PC-3 (cell line): Measurements from ENCODE around the gene APOL2. TPM values are rescaled to one million over a fixed set of nuclear protein-coding genes. Genes with fewer than 3 reads are reported as not detected.
A peak's percentile ranks its signal among the peaks of the same experiment; 100 is the strongest.
"Not testable (repeated sequence)": the region's sequence is repeated elsewhere in the genome, so short reads cannot be mapped to it uniquely, and the experiment has no call there.

Source experiments
- ATAC-seq: fragments of 200-7000 bp; cut with Tn5 transposase; 2 replicates; pipeline ENCODE4 v1.9.1; 2020; ENCODE audit warnings: mild to moderate bottlenecking, moderate library complexity
- BruUV-seq: library from RNA; stranded (reverse); fragments of 400-500 nt; replicated peaks from 2 replicates; lab custom pipeline; 2021; lab: Mats Ljungman, UMichigan
- CTCF ChIA-PET: fragments of 300-600 bp; sonication (Branson Sonifier 250); formaldehyde crosslinking; loops from one replicate; lab custom pipeline; 2022; ENCODE audit warnings: antibody characterized with exemption; lab: Charles Lee
- POLR2A ChIA-PET: fragments of 300-600 bp; sonication (Branson Sonifier 250); formaldehyde crosslinking; loops from one replicate; lab custom pipeline; 2022; ENCODE audit warnings: antibody characterized with exemption; ENCODE audit not compliant: unreplicated experiment; lab: Charles Lee
- DNase-seq: peaks from one replicate; pipeline ENCODE4 v3.0.0-alpha.2; 2015
- H2AFZ ChIP-seq: fragments of 300-600 bp; sonication (generic); 2 replicates; pipeline ENCODE4 v1.6.0; 2016; ENCODE audit warnings: antibody characterized with exemption, low read length
- H3F3A ChIP-seq: fragments of 300-600 bp; sonication (generic); one replicate; pipeline ENCODE4 v1.6.0; 2017; ENCODE audit warnings: antibody characterized with exemption, low read length, control low read depth, mild to moderate bottlenecking; ENCODE audit not compliant: unreplicated experiment
- H3K27ac ChIP-seq: fragments of 300-600 bp; sonication (generic); 2 replicates; pipeline ENCODE4 v1.5.1; 2016; ENCODE audit warnings: mild to moderate bottlenecking, low read length
- H3K27me3 ChIP-seq: fragments of 300-600 bp; sonication (generic); 2 replicates; pipeline ENCODE4 v1.6.1; 2016; ENCODE audit warnings: low read length, mixed read lengths
- H3K36me3 ChIP-seq: fragments of 300-600 bp; sonication (generic); 2 replicates; pipeline ENCODE4 v1.6.1; 2016; ENCODE audit warnings: low read depth, mixed run types, low read length, mixed read lengths
- H3K4me1 ChIP-seq: fragments of 300-600 bp; sonication (generic); 2 replicates; pipeline ENCODE4 v1.5.1; 2016; ENCODE audit warnings: low read length; ENCODE audit not compliant: insufficient read depth
- H3K4me2 ChIP-seq: fragments of 300-600 bp; sonication (generic); 2 replicates; pipeline ENCODE4 v1.6.0; 2016; ENCODE audit warnings: low read length
- H3K4me3 ChIP-seq: fragments of 300-600 bp; sonication (generic); 2 replicates; pipeline ENCODE4 v1.5.1; 2016; ENCODE audit warnings: mild to moderate bottlenecking, low read length, mixed read lengths
- H3K79me2 ChIP-seq: fragments of 300-600 bp; sonication (generic); 2 replicates; pipeline ENCODE4 v1.6.1; 2017; ENCODE audit warnings: low read length, mixed read lengths
- H3K9ac ChIP-seq: fragments of 300-600 bp; sonication (generic); 2 replicates; pipeline ENCODE4 v1.6.0; 2016; ENCODE audit warnings: mild to moderate bottlenecking, low read length
- H3K9me2 ChIP-seq: fragments of 300-600 bp; sonication (generic); replicated peaks from 2 replicates; pipeline ENCODE4 v1.6.1; 2016; ENCODE audit warnings: mixed run types, low read length, mixed read lengths
- H3K9me3 ChIP-seq: fragments of 300-600 bp; sonication (generic); 2 replicates; pipeline ENCODE4 v1.6.1; 2016; ENCODE audit warnings: low read length, mixed read lengths
- H4K20me1 ChIP-seq: fragments of 300-600 bp; sonication (generic); 2 replicates; pipeline ENCODE4 v1.6.1; 2016; ENCODE audit warnings: low read length, mixed read lengths
- CTCF ChIP-seq: fragments of 300-600 bp; sonication (generic); conservative IDR thresholded peaks from 2 replicates; pipeline ENCODE4 v1.5.1; 2017; ENCODE audit warnings: antibody characterized with exemption, low read depth, mild to moderate bottlenecking, low read length
- EZH2 ChIP-seq: fragments of 300-600 bp; sonication (generic); IDR thresholded peaks from one replicate; pipeline ENCODE4 v1.6.1; 2017; ENCODE audit warnings: antibody characterized with exemption, mild to moderate bottlenecking, low read length; ENCODE audit not compliant: unreplicated experiment
- EZH2phosphoT487 ChIP-seq: fragments of 300-600 bp; sonication (generic); IDR thresholded peaks from 2 replicates; pipeline ENCODE4 v1.6.1; 2018; ENCODE audit warnings: mild to moderate bottlenecking, antibody characterized with exemption, low read length, borderline replicate concordance
- intact Hi-C: fragments of 100-400 bp; cut with micrococcal nuclease; formaldehyde crosslinking; loops from 2 replicates; pipeline ENCODE4 v1.9.0; 2023
- total RNA-seq: library from RNA; depleted of rRNA; stranded (reverse); fragments of >200 nt; gene quantifications from 2 replicates; pipeline ENCODE4 v1.2.3, GENCODE V29; 2014

Gene APOL2
- total RNA-seq, 1 experiment from 2014 or later = 9.7 TPM

- no peak for TF ChIP-seq CTCF
- intact Hi-C loops = no loop called here
- ATAC-seq = no peak
Measured at GRCh38 chr22:36204632-36205015, 34.7 kb downstream of the APOL2 start.

GRCh38 chr22:36204001-36204631 is 35.2 kb downstream of the APOL2 start:
- H2AFZ ChIP-seq = no peak overlapping the region
- no peaks in the 10 kb centered on the region for H3K9me2 ChIP-seq
- no peaks in the 10 kb centered on the region for H3F3A ChIP-seq
- H4K20me1 ChIP-seq = no peaks in the 10 kb centered on the region
- DNase-seq = no peak
- H3K36me3 ChIP-seq = no peaks in the 10 kb centered on the region
- no peak for TF ChIP-seq EZH2
- no peak for TF ChIP-seq CTCF
- TF ChIP-seq EZH2phosphoT487 = no peak
- intact Hi-C loops = no loop called here
- no peaks in the 10 kb centered on the region for H3K79me2 ChIP-seq
- no peak for ATAC-seq
- no peak overlapping the region for H3K9ac ChIP-seq
- no peaks in the 10 kb centered on the region for H3K27me3 ChIP-seq
- H3K27ac ChIP-seq = no peak overlapping the region
- no peak overlapping the region for H3K4me3 ChIP-seq
- H3K4me1 ChIP-seq = peaks cover 5% of the 10 kb centered on the region; the same call in 1 of the 2 replicates
- no peaks in the 10 kb centered on the region for H3K9me3 ChIP-seq
- no peak overlapping the region for H3K4me2 ChIP-seq
- BruUV-seq = no TSS peak
- ChIA-PET CTCF (no interaction called here), POLR2A (no interaction called here)

More at GRCh38 chr22:36204632-36205015, 34.7 kb downstream of the APOL2 start:
- BruUV-seq = no TSS peak
- no peaks in the 10 kb centered on the region for H3K79me2 ChIP-seq
- H3K9me3 ChIP-seq = no peaks in the 10 kb centered on the region
- H3K36me3 ChIP-seq = no peaks in the 10 kb centered on the region
- ChIA-PET POLR2A (no interaction called here), CTCF (no interaction called here)
- H3K9ac ChIP-seq = no peak overlapping the region
- H3F3A ChIP-seq = no peaks in the 10 kb centered on the region
- no peaks in the 10 kb centered on the region for H4K20me1 ChIP-seq
- no peaks in the 10 kb centered on the region for H3K9me2 ChIP-seq
- H3K4me2 ChIP-seq = no peak overlapping the region
- H3K27ac ChIP-seq = no peak overlapping the region
- no peak for DNase-seq
- no peak overlapping the region for H2AFZ ChIP-seq
- peaks cover 5% of the 10 kb centered on the region; the same call in 1 of the 2 replicates for H3K4me1 ChIP-seq
- H3K27me3 ChIP-seq = no peaks in the 10 kb centered on the region
- H3K4me3 ChIP-seq = no peak overlapping the region

GRCh38 chr22:36203441-36203840 is 35.9 kb downstream of the APOL2 start:
- H3K27ac ChIP-seq, H3K9me2 ChIP-seq, H3K79me2 ChIP-seq, H3K36me3 ChIP-seq, H3F3A ChIP-seq, ATAC-seq, H3K27me3 ChIP-seq, BruUV-seq, H3K4me1 ChIP-seq, H3K9me3 ChIP-seq, POLR2A ChIA-PET, CTCF ChIA-PET, H4K20me1 ChIP-seq, H3K9ac ChIP-seq: not testable (repeated sequence)
- intact Hi-C loops = loop anchor here (2.0 kb wide), 1 partner anchor 17 kb away; no protein-coding TSS in a partner anchor
- Histone ChIP-seq H3K4me2 (peak overlapping the region; percentile 81), H2AFZ (peak overlapping the region; percentile 71; the same call in 1 of the 2 replicates), H3K4me3 (peak overlapping the region; percentile 60)
- peak; percentile 56 for DNase-seq
